ENCODE data around the gene BMAL1. TPM values are rescaled to one million over a fixed set of nuclear protein-coding genes. Genes with fewer than 3 reads are reported as not detected.

The BMAL1 gene
- total and polyA plus RNA-seq, 2 donors (not counting 3 experiments of a cell fraction or from before 2014, with no cell fraction given): 5.8 to 10.1 TPM

GRCh38 chr11:13329670-13330356 is 52.2 kb downstream of the BMAL1 start:
- Histone ChIP-seq H3K27ac (ENCODE audit: insufficient read depth, low read depth, low read length) (no peak overlapping the region), H3K9ac (replicated peaks; ENCODE audit: extremely low read depth, insufficient read depth, low read length) (no peak overlapping the region), H3K9me3 (replicated peaks; ENCODE audit: control insufficient read depth, insufficient read depth, low read length) (no peaks in the 10 kb centered on the region), H3K4me1 (ENCODE audit: control insufficient read depth, extremely low read depth, insufficient read depth, low read length) (peaks cover 7% of the 10 kb centered on the region), H3K36me3 (ENCODE audit: control insufficient read depth in 2 of 2, extremely low read depth in 1 of 2, insufficient read depth in 2 of 2, low read length in 2 of 2) (no peaks in the 10 kb centered on the region), H3K9me1 (replicated peaks; ENCODE audit: control insufficient read depth, extremely low read depth, insufficient read depth, low read length) (no peaks in the 10 kb centered on the region), H2AFZ (ENCODE audit: low read depth, low read length) (no peak overlapping the region), H4K20me1 (replicated peaks; ENCODE audit: control insufficient read depth, extremely low read depth, insufficient read depth, low read length) (no peaks in the 10 kb centered on the region), H3K79me2 (ENCODE audit: control insufficient read depth, insufficient read depth, low read length) (no peaks in the 10 kb centered on the region), H3K4me2 (ENCODE audit: insufficient read depth, low read length) (no peak overlapping the region), H3K27me3 (ENCODE audit: control insufficient read depth in 2 of 2, insufficient read depth in 2 of 2, low read length in 2 of 2) (no peaks in the 10 kb centered on the region), H3K4me3 (replicated peaks in 1 of 3; ENCODE audit: insufficient read depth in 1 of 3, low read depth in 1 of 3, low read length in 3 of 3) (no peak overlapping the region)
- DNase-seq (ENCODE audit: low read depth, low spot score) (no peak), FAIRE-seq (no peak)
- no TSS peak for BruUV-seq (replicated peaks)
- intact Hi-C loops (cut with micrococcal nuclease) (no loop called here), dilution Hi-C loops (cut with MboI; ENCODE audit: extremely low pct_ligation_motif_present, low sequenced_read_pairs) (no loop called here)
- ChIA-PET POLR2A (no interaction called here), CTCF (no interaction called here)
- TF ChIP-seq GATA2 (IDR thresholded peaks at IDR 0.05; ENCODE audit: insufficient read depth, insufficient read length, low read depth, low read length) (no peak), JUN (IDR thresholded peaks at IDR 0.05; ENCODE audit: borderline replicate concordance, insufficient read depth, insufficient read length, low read depth) (no peak), FOS (IDR thresholded peaks at IDR 0.05; ENCODE audit: borderline replicate concordance, insufficient read depth, low read length) (no peak), EZH2 (IDR thresholded peaks at IDR 0.05; ENCODE audit: borderline replicate concordance, low read depth, low read length, severe bottlenecking) (no peak)
- TF ChIP-seq, protein P1, sequence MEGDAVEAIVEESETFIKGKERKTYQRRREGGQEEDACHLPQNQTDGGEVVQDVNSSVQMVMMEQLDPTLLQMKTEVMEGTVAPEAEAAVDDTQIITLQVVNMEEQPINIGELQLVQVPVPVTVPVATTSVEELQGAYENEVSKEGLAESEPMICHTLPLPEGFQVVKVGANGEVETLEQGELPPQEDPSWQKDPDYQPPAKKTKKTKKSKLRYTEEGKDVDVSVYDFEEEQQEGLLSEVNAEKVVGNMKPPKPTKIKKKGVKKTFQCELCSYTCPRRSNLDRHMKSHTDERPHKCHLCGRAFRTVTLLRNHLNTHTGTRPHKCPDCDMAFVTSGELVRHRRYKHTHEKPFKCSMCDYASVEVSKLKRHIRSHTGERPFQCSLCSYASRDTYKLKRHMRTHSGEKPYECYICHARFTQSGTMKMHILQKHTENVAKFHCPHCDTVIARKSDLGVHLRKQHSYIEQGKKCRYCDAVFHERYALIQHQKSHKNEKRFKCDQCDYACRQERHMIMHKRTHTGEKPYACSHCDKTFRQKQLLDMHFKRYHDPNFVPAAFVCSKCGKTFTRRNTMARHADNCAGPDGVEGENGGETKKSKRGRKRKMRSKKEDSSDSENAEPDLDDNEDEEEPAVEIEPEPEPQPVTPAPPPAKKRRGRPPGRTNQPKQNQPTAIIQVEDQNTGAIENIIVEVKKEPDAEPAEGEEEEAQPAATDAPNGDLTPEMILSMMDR (IDR thresholded peaks at IDR 0.05; ENCODE audit: extremely low read depth in 1 of 2, insufficient read depth in 1 of 2, low read depth in 1 of 2, low read length in 2 of 2): no peak
- TF ChIP-seq, protein P2, sequence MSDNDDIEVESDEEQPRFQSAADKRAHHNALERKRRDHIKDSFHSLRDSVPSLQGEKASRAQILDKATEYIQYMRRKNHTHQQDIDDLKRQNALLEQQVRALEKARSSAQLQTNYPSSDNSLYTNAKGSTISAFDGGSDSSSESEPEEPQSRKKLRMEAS (IDR thresholded peaks at IDR 0.05; ENCODE audit: insufficient read depth, insufficient read length): no peak
